SK-N-SH (cell line): ENCODE measurements around the gene THEMIS.

Source experiments
- JUND ChIP-seq: IDR thresholded peaks from 2 replicates; pipeline ENCODE4 v1.4.0; 2012
- TF ChIP-seq, protein P1 (sequence below): fragments of 200-600 bp; sonication (generic); IDR thresholded peaks from 2 replicates; pipeline ENCODE4 v1.6.1; 2017; ENCODE audit warnings: antibody characterized with exemption, mild to moderate bottlenecking, moderate library complexity

DNA sequence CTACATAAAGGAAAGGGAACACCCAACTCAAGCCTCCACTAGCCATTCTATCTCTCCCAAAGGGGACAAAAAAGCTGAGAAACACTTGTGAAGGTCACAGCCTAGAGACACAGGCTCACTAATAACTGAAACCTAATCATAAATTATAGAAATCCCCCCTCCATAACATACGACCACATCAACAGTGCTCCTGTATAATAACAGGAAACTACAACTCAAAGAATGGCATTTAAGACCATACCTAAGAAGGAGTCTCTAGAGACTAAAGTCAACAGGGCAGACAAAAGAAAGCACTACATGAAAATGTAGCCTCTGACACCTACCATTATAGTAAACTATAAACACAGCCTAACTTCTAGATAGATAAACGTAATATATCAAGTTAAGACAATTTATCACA lies 82.7 kb downstream of the THEMIS start:
- TF ChIP-seq, protein P1, sequence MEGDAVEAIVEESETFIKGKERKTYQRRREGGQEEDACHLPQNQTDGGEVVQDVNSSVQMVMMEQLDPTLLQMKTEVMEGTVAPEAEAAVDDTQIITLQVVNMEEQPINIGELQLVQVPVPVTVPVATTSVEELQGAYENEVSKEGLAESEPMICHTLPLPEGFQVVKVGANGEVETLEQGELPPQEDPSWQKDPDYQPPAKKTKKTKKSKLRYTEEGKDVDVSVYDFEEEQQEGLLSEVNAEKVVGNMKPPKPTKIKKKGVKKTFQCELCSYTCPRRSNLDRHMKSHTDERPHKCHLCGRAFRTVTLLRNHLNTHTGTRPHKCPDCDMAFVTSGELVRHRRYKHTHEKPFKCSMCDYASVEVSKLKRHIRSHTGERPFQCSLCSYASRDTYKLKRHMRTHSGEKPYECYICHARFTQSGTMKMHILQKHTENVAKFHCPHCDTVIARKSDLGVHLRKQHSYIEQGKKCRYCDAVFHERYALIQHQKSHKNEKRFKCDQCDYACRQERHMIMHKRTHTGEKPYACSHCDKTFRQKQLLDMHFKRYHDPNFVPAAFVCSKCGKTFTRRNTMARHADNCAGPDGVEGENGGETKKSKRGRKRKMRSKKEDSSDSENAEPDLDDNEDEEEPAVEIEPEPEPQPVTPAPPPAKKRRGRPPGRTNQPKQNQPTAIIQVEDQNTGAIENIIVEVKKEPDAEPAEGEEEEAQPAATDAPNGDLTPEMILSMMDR, result no peak
- no peak for TF ChIP-seq JUND
